Skeletal muscle cell (primary cell): ENCODE results near the gene NDUFS2.
"Not testable (repeated sequence)": the region's sequence is repeated elsewhere in the genome, so short reads cannot be mapped to it uniquely, and the experiment has no call there.

ENCODE experiments used
- DNase-seq: peaks from one replicate; pipeline ENCODE4 v3.0.0-alpha.2; 2010; ENCODE audit warnings: low read depth
- H3K4me3 ChIP-seq: 2 replicates; pipeline ENCODE4 v1.5.1; 2011; ENCODE audit warnings: low read depth, mild to moderate bottlenecking, control low read depth, low read length, moderate library complexity

NDUFS2 gene

DNA sequence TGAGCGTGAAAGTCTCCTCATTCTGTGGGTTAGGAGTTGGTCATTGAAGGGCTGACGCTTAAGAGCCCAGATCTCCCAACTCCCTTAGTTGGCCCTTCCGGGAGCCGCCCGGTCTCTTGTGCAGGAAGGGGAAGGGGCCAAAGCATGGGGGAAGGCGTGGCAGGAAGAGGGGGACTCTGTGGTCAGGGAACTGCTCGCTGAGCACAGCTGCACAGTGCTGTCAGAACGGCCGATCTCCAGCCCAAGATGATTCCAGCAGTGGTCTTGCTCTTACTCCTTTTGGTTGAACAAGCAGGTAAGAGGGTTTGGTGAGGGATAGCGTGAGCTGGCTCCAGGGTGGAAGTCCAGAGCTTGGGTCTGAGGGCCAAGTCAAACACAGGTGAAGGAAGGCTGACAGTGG is 12.9 kb downstream of the NDUFS2 start, which contains the start of gene FCER1G:
TSS of gene FCER1G (plus strand) at position 220 of the 400 bp plus-strand sequence. CDS start at position 247, 27 bp downstream.
- DNase-seq = no peak
- H3K4me3 ChIP-seq = no peak within 1 kb of the TSS

DNA sequence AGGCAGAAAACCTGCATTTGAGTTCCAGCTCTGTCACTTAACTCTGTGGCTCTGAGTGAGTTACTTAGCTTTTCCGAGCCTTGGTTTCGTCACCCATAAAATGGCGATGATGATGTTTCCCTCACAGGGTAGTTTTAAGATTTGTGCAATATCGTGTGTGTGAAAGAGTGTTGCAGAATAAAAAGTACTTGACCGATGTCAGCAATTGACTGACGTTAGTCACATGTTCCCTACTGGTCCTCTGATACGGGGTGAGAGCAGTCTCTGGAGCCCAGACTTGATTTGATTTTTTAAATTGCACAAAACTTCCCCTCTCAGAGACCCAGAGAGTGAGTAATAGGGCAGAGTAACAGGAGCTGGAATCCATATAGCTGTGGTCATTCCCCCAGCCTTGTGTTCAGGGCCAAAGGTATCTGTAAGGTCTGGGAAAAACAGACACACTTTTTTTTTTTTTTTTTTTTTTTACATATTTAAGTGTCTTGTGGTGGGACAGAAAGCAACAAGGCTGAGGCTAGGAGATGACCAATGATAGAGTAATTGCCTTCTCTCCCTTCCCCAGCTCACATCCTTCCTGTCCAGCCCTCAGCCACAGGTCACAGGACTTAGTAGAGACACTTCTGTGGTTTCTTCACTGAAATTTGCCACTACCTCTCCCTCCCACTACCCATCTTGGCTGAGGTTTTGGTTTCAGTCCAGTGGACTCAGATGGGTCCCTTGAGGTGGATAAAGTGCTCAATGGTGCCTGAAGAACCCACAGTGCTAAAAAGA is 15.0 kb downstream of the NDUFS2 start:
- no peak overlapping the region for H3K4me3 ChIP-seq
- peak; percentile 80 for DNase-seq

DNA sequence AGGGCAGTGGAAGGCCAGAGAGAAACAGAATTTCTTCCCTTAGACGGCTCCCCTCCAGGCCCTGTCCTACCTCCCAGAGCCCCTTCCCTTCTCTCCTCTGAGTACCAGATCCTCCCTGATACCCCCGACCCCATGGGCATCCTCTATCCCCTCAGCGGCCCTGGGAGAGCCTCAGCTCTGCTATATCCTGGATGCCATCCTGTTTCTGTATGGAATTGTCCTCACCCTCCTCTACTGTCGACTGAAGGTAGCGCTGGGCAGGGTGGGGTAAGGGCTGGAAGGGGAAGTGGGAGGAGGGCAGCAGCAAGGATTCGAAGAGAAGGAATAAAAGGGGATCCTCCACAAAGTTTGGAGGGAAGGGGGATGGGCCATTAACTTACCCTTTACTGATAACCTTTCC is 15.7 kb downstream of the NDUFS2 start:
- DNase-seq = no peak
- H3K4me3 ChIP-seq = no peak overlapping the region

DNA sequence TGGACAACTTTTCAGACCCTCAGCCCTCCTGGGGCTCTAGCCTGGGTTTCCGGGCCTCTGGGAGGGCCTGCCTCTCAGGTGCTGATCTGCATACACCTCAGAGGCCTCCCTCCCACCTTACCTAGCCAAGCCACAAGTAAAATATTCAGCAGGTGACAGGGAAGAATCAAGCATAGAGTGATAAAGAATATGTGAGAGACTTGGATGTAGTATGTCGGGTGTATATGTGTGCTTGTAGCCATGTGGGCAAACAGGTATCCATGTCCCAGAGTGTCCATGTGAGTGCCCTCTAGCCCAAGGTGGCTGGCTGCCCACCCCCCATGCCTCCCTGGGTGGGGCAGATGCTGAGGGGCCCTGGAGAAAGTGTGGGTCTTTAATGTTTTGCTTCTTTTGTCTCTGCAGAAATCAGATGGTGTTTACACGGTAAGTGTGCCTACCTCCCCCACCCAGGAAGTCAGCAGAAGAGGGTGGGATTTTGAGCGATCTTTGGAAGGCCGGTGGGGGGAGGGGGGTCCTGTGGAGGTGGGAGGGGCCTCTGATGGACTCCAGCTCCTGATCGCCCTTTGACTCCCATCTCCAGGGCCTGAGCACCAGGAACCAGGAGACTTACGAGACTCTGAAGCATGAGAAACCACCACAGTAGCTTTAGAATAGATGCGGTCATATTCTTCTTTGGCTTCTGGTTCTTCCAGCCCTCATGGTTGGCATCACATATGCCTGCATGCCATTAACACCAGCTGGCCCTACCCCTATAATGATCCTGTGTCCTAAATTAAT is 16.3 kb downstream of the NDUFS2 start:
- H3K4me3 ChIP-seq = no peak overlapping the region
- no peak for DNase-seq

GRCh38 chr1:161219078-161219892 is 17.1 kb downstream of the NDUFS2 start:
- no peak overlapping the region for H3K4me3 ChIP-seq
- DNase-seq = no peak

DNA sequence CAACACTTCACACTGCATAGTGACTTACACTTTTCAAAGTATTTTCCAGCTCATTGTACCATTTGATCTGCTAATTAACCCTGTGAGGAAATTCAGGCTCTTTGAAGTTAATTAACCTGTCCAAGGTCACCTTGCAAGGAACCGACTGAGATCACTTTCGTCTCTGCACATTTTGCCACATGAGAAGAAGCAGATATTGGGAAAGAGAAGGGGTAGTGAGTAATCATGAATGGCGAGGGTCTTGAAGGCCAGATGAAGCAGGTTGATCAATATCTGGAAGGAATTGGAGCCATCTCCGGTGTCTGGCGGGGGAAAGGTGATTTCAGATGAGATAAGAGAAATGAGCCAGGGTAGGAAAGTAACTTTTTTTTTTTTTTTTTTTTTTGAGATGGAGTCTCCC is 17.8 kb downstream of the NDUFS2 start:
- H3K4me3 ChIP-seq = no peak overlapping the region
- no peak for DNase-seq

GRCh38 chr1:161222175-161223019 is 20.2 kb downstream of the NDUFS2 start:
- no peak overlapping the region for H3K4me3 ChIP-seq
- DNase-seq = no peak

DNA sequence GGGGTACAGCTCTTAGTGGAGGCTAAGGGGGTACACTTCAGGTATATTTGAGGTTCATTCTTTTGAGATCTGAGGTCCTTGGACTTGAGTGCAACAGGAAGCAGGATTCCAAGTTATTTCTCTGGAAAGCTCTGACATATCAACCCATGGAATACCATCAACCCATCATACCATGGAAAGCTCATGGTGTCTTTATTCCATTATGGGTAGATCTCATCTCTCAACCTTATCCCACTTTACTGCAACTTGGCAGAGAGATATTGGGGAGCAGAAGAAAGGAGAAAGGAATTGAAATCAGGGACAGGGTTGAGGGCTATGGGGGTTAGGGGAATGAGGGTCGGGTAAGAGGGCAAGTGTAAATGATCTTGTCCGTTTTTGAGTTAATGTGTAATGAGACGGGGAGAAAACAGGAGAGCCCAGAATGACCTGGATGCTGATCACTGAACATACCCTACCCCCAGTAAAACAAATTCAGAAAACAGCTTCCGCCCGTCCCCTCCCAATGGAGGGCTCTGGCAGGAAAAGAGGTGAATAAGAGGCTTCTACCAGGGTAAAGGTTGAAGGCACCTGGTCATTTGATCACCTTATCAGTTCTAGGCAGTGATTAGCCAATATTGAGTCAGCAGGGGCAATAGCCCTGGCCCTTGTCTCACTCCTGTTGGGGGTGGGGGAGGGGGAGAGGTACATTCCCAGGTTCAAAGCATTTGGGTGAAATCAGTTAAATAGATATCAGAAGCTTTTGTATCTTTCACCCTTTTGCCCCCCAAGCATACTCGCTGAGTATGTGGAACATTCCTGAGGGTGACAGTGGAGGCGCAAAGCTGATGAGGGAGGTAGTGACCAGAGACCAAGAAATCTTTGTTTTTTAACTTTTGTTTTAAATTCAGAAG is 21.9 kb downstream of the NDUFS2 start:
- no peak overlapping the region for H3K4me3 ChIP-seq
- no peak for DNase-seq

GRCh38 chr1:161224695-161225087 is 22.5 kb downstream of the NDUFS2 start:
- DNase-seq, H3K4me3 ChIP-seq: not testable (repeated sequence)

DNA sequence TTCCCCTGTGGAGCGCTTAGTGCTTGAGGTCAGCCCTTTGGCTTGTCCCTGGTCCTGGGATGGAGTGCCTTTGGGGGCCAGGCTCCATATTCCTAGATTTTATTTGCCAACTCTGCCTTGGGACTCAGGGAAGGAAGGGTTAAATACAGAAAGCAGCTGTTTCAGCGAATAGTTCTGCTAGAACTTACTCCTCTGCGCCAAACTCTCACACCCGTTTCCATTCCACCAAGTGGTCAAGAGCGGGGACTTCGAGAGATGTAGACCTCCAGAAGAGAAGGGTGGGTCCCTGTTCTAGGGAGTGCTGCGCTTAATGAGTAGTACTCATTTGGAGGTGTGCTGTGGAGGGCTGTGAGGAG is 23.0 kb downstream of the NDUFS2 start:
- DNase-seq = no peak

DNA sequence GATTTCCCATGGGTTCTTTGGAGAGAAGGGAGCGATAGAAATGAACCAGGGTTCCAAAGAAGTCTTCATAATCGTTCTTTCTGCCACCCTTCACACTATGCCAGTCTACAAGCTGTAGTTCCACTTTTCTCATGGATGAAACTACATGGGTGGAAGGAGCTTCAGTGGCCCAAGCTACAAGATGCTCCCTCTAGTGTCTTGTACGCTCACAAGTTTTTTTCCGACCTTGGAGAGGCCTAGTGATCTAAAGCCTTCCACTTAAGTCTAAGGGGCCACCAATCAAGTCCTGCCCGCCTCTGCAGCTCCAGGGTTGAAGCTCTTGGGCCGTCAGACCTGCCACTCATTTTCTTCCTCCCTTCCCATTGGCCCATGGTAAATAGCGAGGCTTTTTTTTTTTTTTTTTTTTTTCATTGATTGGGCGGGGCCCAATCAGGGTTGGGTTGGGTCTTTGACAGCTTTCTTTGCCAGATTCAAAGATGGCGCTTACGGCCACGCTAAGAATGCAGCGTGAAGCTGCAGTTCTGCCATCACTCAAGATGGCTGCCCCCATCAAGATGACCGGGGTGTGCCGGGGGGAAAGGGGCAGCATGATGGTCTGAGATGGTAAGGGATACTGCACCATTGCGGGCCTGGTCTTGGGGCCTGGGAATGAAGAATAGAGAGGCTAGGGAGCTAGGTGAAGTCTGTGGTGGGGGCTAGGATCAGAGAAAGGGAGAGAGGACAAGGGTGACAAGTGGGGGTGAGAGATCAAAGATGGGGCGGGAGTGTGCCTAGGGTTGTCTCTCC is 23.6 kb downstream of the NDUFS2 start, which contains the start of gene TOMM40L:
TSS of gene TOMM40L (plus strand) at position 527 of the 786 bp plus-strand sequence. CDS start 430 bp downstream, outside the sequence.
- peak within 1 kb of the TSS; percentile 66 for H3K4me3 ChIP-seq
- peak; percentile 99 for DNase-seq

More for the DNA sequence above, 23.0 kb downstream of the NDUFS2 start:
- H3K4me3 ChIP-seq = no peak overlapping the region

DNA sequence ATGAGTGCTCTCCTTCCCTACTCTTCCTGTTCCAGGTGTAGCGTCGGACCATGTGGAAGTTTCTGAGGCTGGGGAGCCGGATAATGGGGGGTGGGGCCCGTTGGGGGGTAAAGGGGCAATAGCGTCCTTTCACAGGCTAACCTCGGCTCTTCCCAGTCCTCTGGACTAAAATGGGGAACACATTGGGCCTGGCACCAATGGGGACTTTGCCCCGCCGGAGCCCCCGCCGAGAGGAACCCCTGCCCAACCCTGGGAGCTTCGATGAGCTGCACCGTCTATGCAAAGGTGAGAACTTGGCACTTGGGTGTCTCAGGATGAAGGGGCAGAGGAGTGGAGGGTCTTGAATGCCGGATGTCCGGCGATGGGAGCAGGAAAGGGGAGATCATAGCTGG is 24.1 kb downstream of the NDUFS2 start:
- peak overlapping the region; percentile 66 for H3K4me3 ChIP-seq
- no peak for DNase-seq

DNA sequence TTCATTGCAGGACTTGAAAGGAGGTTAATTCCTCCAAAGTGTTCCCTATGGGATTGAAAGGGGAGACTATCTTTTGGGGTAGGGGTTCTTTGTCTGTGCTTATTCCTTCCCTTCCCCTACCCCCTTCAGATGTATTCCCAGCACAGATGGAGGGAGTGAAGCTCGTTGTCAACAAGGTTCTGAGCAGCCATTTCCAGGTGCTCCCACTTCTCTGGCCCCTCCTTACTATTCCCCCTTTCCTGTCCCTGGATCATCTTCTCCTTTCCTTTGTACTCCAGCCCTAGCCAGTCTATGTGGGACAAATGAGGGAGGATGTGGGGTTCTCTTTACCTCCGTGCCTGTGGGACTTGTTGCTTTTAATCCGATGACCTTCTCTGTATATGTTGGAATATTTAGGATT is 24.6 kb downstream of the NDUFS2 start:
- no peak for DNase-seq
- peak overlapping the region; percentile 66 for H3K4me3 ChIP-seq

DNA sequence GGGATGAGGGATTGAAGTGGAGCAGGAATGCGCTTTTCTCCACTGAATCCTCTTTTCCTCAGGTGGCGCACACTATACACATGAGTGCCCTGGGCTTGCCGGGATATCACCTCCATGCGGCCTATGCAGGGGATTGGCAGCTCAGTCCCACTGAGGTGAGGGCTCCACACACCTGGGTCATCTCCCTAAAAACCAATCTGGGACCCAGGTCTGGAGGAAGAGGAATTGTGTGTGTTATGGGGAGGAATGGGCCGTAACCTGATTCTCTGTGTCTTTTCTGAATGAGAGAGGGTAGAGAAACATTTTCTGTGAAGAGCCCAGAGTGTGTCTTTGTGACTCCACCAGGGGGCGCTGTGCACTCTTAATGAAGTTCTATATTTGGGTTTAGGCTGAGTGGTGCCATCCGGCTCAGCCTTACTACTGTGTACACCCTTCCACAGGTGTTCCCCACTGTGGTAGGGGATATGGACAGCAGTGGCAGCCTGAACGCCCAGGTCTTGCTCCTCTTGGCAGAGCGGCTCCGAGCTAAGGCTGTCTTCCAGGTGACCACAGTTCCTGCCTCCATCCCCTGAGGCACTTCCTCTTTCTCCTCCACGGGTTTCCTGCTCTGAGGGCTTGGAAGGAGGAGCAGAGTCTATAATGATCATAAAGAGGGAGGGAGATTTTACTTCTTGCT is 25.2 kb downstream of the NDUFS2 start:
- H3K4me3 ChIP-seq = peak overlapping the region; percentile 5
- DNase-seq = peak; percentile 23

DNA sequence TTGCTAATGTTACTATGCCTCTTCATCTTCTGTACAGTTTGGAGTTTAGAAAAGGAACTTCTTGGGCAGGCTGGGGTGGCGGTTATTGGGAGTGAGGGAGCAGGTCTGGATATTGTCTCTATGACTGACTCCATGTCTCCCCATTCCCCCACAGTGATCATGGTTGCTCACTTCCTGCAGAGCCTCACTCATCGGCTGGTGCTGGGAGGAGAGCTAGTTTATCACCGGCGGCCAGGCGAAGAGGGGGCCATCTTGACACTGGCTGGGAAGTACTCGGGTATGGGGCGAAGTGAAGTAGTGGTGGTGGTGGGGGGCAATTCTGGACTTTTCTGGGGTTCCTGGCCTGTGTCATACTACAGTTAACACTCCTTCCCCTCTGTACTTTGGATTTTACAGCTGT is 25.9 kb downstream of the NDUFS2 start:
- no peak for DNase-seq
- no peak overlapping the region for H3K4me3 ChIP-seq

- DNase-seq = no peak
- H3K4me3 ChIP-seq = no peak overlapping the region
Observed at GRCh38 chr1:161229896-161230295, 27.7 kb downstream of the NDUFS2 start.

DNA sequence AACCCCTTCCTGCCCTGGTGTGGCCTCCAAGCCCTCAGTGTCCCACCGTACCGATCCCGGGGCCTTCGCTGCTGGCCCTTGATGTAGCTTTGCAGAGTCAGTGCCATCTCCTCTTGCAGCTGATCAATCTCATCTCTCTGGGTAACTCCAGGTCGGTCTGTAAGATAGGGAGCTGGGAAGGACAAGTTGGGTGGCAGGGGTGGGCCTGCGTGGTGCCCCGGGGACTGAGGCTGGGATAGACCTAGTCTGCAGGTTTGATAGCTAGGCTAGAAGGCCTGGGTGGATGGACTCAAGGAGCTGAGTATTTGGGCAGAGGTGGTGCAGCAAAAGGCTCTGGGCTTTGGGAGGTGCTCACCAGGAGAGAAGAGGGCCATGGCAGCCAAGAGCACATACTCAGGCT is 28.6 kb downstream of the NDUFS2 start:
- DNase-seq = no peak
- no peak overlapping the region for H3K4me3 ChIP-seq
